Measurements from ENCODE around the gene BORCS5. TPM values are rescaled to one million over a fixed set of nuclear protein-coding genes. Genes with fewer than 3 reads are reported as not detected.

The BORCS5 gene
- total and polyA plus RNA-seq, 7 donors, result 4.3 to 13.3 (median 11.0) TPM

- Histone ChIP-seq H3K4me3 (no peak overlapping the region), H3K9me3 (no peaks in the 10 kb centered on the region), H3K4me1 (peaks cover 55% of the 10 kb centered on the region), H3K27me3 (ENCODE audit: insufficient read depth in 3 of 3, low read length in 2 of 3) (no peaks in the 10 kb centered on the region), H3K27ac (no peak overlapping the region), H3K36me3 (ENCODE audit: insufficient read depth in 1 of 2, low read depth in 1 of 2) (peaks cover 0 to 8% of the 10 kb centered on the region in 2 donors)
- no peak for TF ChIP-seq CTCF (IDR thresholded peaks at IDR 0.05)
- 73 to 76% (median 74%) methylated on average over 3 of the region's 3 CpGs for WGBS, 3 donors
- intact Hi-C loops (cut with DNase I), result no loop called here
- ATAC-seq, result peak in 2 of 4 donors; percentile 43 to 51
- no peak for DNase-seq
These were observed 156.6 kb downstream of the BORCS5 start for GRCh38 chr12:12513416-12514006.

DNA sequence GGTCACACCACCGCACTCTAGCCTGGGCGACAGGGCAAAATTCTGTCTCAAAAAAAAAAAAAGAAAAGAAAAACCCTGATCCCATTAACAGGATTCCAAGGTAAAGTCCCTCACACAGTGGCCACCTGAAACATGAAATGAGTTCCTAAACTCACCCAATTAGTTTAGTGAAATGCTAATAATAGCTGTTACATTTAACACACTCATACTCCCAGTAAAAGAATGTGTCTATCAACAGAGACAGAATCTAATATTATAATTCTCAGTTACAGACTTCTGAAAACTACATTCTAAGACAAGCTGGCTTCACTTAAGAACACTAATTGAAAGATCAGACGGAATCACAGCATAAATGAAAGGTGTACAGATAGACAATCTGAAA is 161.6 kb downstream of the BORCS5 start:
- 65 to 79% (median 72%) methylated on average over 3 of the region's 3 CpGs for WGBS, 3 donors
- DNase-seq (no peak), ATAC-seq (peak in 2 of 4 donors; percentile 36 to 46)
- peaks cover 0 to 15% of the 10 kb centered on the region in 2 donors for H3K36me3 ChIP-seq (ENCODE audit: insufficient read depth in 1 of 2, low read depth in 1 of 2)
- H3K27me3 ChIP-seq (ENCODE audit: insufficient read depth in 3 of 3, low read length in 2 of 3), result no peaks in the 10 kb centered on the region
- TF ChIP-seq CTCF (IDR thresholded peaks at IDR 0.05), result no peak
- no peaks in the 10 kb centered on the region for H3K9me3 ChIP-seq
- peaks cover 59% of the 10 kb centered on the region for H3K4me1 ChIP-seq
- H3K27ac ChIP-seq, result peak overlapping the region; percentile 64
- intact Hi-C loops (cut with DNase I), result no loop called here
- H3K4me3 ChIP-seq, result no peak overlapping the region

GRCh38 chr12:12518919-12519318 is 162.0 kb downstream of the BORCS5 start:
- Histone ChIP-seq H3K9me3 (no peaks in the 10 kb centered on the region), H3K27me3 (ENCODE audit: insufficient read depth in 3 of 3, low read length in 2 of 3) (no peaks in the 10 kb centered on the region), H3K4me3 (peak overlapping the region; percentile 24), H3K36me3 (ENCODE audit: insufficient read depth in 1 of 2, low read depth in 1 of 2) (peaks cover 0 to 15% of the 10 kb centered on the region in 2 donors), H3K27ac (peak overlapping the region; percentile 64), H3K4me1 (peaks cover 59% of the 10 kb centered on the region)
- DNase-seq (no peak), ATAC-seq (no peak)
- intact Hi-C loops (cut with DNase I), result no loop called here
- WGBS, 3 donors, result 55 to 67% (median 59%) methylated on average over 4 of the region's 4 CpGs
- no peak for TF ChIP-seq CTCF (IDR thresholded peaks at IDR 0.05)

Other genes starting within 250 kb of the BORCS5 start
- gene LRP6, start 90.0 kb upstream of the BORCS5 start, total RNA-seq, result 10 to 100 TPM; 16.6 to 31.5 (median 22.8) TPM
- 1 to 10 TPM; 2.9 to 8.5 (median 3.2) TPM for gene LRP6, start 90.0 kb upstream of the BORCS5 start, polyA plus RNA-seq
- gene MANSC1, start 6.8 kb upstream of the BORCS5 start, total RNA-seq, result 1 to 10 TPM; 2.8 to 3.5 (median 3.3) TPM
- gene MANSC1, start 6.8 kb upstream of the BORCS5 start, polyA plus RNA-seq, result 1 to 10 TPM; 2.2 to 3.6 (median 3.2) TPM
- gene DUSP16, start 205.8 kb downstream of the BORCS5 start, total RNA-seq, result 10 to 100 TPM; 14.2 to 23.8 (median 19.7) TPM
- 1 to 10 TPM; 3.3 to 8.4 (median 4.5) TPM for gene DUSP16, start 205.8 kb downstream of the BORCS5 start, polyA plus RNA-seq

Data from psoas muscle (tissue), 8 donors.